Skeletal muscle cell (primary cell): ENCODE results near the gene GRIP2.

Source experiments
- DNase-seq: peaks from one replicate; pipeline ENCODE4 v3.0.0-alpha.2; 2010; ENCODE audit warnings: low read depth
- H3K4me3 ChIP-seq: 2 replicates; pipeline ENCODE4 v1.5.1; 2011; ENCODE audit warnings: low read depth, mild to moderate bottlenecking, control low read depth, low read length, moderate library complexity

Gene GRIP2

DNA sequence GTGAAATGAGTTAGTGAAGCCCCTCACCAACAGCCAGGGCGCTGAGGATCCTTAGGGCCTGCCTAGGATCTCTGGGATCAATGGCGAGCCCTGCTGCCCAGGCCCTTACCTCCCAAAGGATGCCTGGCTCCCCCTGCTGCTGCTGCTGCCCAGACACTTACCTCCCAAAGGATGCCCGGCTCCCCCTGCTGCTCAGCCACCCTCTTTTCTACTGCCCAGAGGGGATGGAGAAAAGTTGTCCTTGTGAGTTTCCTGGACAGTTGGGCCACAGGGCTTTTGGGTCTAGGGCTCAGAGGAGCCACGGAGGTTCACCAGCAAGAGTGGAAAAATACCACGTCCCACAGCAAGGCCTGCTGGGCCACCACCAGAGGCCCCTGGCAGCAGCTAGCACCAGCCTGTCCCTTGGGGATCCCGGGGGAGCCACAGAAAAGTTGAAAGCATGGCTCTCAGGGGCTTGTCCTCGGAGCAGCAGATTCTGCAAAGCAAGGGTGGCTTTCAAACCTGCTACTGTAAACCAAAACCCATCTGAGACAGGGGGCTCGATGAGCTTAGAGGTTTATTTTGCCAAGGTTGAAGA lies 78.3 kb downstream of the GRIP2 start:
- no peak for DNase-seq
- H3K4me3 ChIP-seq, result no peak overlapping the region

GRCh38 chr3:14461006-14461747 lies 79.0 kb downstream of the GRIP2 start:
- no peak for DNase-seq
- no peak overlapping the region for H3K4me3 ChIP-seq

GRCh38 chr3:14460342-14461005 lies 79.7 kb downstream of the GRIP2 start:
- DNase-seq, result peak; percentile 94
- H3K4me3 ChIP-seq, result no peak overlapping the region

DNA sequence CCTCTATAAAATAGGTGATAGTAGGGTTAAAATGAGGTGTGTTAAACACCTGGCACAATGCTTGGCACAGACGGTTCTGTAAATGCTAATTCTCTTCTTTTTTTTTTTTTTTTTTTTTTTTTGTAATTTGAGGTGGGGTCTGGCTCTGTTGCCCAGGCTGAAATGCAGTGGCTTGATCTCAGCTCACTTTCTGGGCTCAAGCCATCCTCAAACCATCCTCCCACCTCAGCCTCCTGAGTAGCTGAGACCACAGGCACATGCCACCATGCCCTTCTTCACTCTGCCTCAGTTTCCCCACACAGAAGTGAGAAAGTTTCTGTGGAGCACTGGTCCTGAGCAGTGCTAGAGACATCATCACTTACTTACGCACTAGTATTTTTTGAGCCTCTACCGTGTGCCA lies 80.4 kb downstream of the GRIP2 start:
- no peak overlapping the region for H3K4me3 ChIP-seq
- DNase-seq, result no peak

GRCh38 chr3:14459384-14459783 lies 80.8 kb downstream of the GRIP2 start:
- no peak overlapping the region for H3K4me3 ChIP-seq

GRCh38 chr3:14458434-14459275 lies 81.5 kb downstream of the GRIP2 start:
- no peak for DNase-seq
- no peak overlapping the region for H3K4me3 ChIP-seq

More at GRCh38 chr3:14459384-14459783, 80.8 kb downstream of the GRIP2 start:
- DNase-seq, result no peak

GRCh38 chr3:14457999-14458398 lies 82.1 kb downstream of the GRIP2 start:
- H3K4me3 ChIP-seq, result no peak overlapping the region
- no peak for DNase-seq

DNA sequence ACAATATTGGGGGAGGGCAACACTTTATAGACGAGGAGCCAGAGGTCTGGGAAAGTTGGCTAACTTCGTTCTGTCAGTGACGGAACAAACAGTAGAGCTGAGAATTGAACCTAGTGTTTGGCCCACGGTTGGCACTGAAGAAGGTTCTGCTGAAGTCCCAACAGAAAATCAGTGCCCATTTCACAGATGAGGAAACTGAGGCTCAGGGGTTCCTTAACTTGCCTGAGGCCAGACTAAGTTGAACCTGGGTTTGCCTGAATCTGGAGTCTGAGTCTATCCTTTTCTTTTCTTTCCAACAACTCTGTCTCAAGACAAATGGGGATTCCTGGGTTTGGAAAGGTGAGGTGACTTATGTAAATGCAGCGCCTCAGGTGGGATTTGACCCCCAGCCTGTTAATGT lies 82.7 kb downstream of the GRIP2 start:
- no peak overlapping the region for H3K4me3 ChIP-seq
- no peak for DNase-seq

GRCh38 chr3:14456794-14457193 lies 83.3 kb downstream of the GRIP2 start:
- no peak overlapping the region for H3K4me3 ChIP-seq
- no peak for DNase-seq

- no peak for DNase-seq
- no peak overlapping the region for H3K4me3 ChIP-seq
Observed at GRCh38 chr3:14455571-14456317, 84.4 kb downstream of the GRIP2 start.

- no peak overlapping the region for H3K4me3 ChIP-seq
- no peak for DNase-seq
Observed at GRCh38 chr3:14454639-14455310, 85.4 kb downstream of the GRIP2 start.

DNA sequence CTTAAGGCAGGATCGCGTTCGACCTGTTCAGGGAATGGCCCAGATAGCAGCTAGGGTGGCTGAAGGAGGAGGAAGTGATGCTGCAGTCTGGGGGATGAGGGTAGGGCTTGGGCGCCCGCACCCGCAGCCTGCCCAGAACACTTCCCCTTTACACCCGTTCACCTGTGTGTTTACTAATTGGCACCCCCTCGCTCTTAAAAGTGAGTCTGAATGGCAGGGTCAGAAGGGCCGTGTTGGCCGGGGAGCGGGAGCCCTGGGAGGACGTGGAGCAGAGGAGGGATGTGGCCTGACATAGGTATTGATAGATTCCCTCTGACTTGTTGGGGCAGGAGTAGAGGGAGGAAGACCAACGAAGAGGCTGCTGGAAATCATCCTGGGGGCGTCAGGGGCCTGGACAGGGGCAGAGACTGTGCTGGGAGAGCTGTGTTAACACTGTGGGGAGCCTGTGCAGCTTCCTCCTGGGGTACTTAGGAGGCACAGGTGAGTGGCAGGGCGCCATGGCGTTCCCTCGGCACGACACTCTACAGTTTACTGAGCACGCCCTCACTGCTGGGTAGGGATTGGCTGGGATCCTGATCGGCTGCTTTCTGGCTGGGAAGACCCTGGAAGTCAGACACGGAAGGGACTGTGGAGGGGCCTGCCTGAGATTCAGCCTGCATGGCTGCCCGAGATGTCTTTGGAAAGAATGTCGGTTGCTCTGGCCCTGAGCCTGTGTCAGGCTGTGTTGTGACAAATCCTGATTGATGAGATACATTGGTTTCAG lies 86.1 kb downstream of the GRIP2 start:
- no peak overlapping the region for H3K4me3 ChIP-seq

GRCh38 chr3:14452740-14453710 lies 87.1 kb downstream of the GRIP2 start:
- no peak overlapping the region for H3K4me3 ChIP-seq
- peak; percentile 99 for DNase-seq

More for the DNA sequence above, 86.1 kb downstream of the GRIP2 start:
- no peak for DNase-seq

DNA sequence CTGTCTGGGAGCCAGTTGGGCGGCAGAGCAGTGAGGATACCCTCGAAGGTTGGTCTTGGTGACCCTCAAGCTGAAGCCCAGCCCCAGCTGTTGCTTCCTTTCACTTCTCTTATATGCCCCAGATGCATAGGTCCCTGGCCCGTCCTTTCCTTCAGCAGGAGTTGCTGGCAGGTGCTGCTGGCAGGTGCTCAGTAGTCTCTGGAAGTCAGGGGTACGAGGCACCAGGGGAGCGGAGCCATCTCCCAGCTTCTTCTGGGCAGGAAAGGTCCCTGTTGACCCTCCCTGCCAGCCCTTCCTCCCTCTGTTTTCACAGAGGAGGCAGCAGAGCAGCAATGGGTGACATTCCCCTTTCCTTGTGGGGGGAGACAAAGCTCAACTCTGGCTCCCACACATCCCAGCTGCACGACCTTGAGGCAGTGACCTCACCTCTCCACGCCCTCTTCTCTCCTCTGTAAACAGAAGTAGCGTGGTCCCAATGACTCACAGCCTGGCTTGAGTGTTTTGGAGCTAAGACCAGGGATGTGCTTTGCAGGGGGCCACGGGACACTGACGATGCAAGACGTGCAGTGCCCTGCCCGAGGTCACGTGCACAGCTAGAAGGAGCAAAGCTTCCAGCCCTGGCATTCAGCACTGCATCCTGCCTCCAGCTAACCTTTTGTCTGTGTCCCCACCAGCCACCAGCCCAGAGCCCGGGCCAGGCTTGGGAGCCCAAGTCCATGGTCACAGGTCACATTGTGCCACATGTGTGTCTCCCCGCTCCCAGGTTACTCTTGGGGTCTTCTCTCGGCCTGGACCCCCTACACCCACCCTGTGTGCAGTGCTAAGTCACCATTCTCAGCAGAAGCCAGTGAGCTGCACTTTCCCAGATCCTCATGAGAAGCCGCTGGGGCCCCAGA lies 88.0 kb downstream of the GRIP2 start:
- H3K4me3 ChIP-seq, result no peak overlapping the region

GRCh38 chr3:14450922-14451606 lies 89.1 kb downstream of the GRIP2 start:
- H3K4me3 ChIP-seq, result no peak overlapping the region
- no peak for DNase-seq

More for the DNA sequence above, 88.0 kb downstream of the GRIP2 start:
- DNase-seq, result peak; percentile 93
